ENCODE results near the gene PLEKHJ1.
"Not testable (repeated sequence)": the region's sequence is repeated elsewhere in the genome, so short reads cannot be mapped to it uniquely, and the experiment has no call there.

Gene PLEKHJ1

DNA sequence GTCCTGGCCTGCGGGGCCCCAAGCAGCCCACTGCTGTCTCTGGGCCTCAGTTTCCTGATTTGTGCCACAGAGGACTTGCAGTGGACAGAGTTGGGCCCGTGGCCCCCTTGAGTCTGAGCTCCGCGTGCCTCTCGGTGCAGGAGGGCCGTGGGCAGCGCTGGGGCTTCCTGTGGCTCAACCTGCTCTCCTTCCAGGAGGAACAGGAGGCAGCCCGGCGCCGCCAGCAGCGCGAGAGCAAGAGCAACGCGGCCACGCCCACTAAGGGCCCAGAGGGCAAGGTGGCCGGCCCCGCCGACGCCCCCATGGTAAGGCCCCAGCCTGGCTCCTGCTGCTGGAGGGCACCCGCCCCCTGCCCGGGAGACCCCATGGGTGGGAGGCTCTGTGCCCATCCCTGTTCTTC is 25.9 kb downstream of the PLEKHJ1 start:
- H3K27ac ChIP-seq (ENCODE audit: low read depth in 2 of 2, low read length in 2 of 2): no peak overlapping the region
- H3K27me3 ChIP-seq (ENCODE audit: control insufficient read depth in 2 of 2, insufficient read depth in 2 of 2, low read length in 2 of 2): no peaks in the 10 kb centered on the region
- H3K4me1 ChIP-seq (ENCODE audit: control insufficient read depth in 2 of 2, insufficient read depth in 2 of 2, low read length in 2 of 2): peaks cover 19 to 36% of the 10 kb centered on the region in 2 donors
- H3K36me3 ChIP-seq (ENCODE audit: control insufficient read depth in 2 of 2, insufficient read depth in 2 of 2, low read length in 2 of 2): peaks cover 45 to 51% of the 10 kb centered on the region in 2 donors
- no peak overlapping the region for H3K4me3 ChIP-seq (ENCODE audit: low read length in 2 of 2)
- no peak overlapping the region for H3K9ac ChIP-seq (ENCODE audit: low read depth in 1 of 2, low read length in 2 of 2)
- no peaks in the 10 kb centered on the region for H3K9me3 ChIP-seq (ENCODE audit: control insufficient read depth in 2 of 2, low read length in 2 of 2)

DNA sequence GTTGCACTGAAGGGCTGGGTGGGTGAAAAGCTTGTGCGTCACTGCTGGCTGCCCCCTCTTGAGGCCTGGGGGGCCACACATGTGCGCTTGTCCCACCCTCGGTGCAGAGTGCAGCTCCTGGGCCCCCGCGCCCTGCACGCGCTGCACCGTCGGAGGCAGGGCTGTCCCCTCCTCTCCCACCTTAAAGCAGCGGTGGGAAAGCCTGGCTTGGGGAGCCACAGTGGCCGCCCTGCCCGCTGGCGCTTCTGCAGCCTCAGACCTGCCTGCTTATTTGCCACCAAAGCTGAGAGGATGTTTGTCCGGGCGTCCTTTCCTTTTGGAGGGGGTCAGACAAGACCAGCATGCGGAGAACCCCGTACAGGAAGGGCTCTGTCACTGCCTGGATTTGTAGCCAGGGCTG is 26.7 kb downstream of the PLEKHJ1 start:
- no peaks in the 10 kb centered on the region for H3K27me3 ChIP-seq (ENCODE audit: control insufficient read depth in 2 of 2, insufficient read depth in 2 of 2, low read length in 2 of 2)
- H3K27ac ChIP-seq (ENCODE audit: low read depth in 2 of 2, low read length in 2 of 2): no peak overlapping the region
- H3K36me3 ChIP-seq (ENCODE audit: control insufficient read depth in 2 of 2, insufficient read depth in 2 of 2, low read length in 2 of 2): peaks cover 38 to 44% of the 10 kb centered on the region in 2 donors
- no peak overlapping the region for H3K4me3 ChIP-seq (ENCODE audit: low read length in 2 of 2)
- peaks cover 19 to 34% of the 10 kb centered on the region in 2 donors for H3K4me1 ChIP-seq (ENCODE audit: control insufficient read depth in 2 of 2, insufficient read depth in 2 of 2, low read length in 2 of 2)
- no peaks in the 10 kb centered on the region for H3K9me3 ChIP-seq (ENCODE audit: control insufficient read depth in 2 of 2, low read length in 2 of 2)
- no peak overlapping the region for H3K9ac ChIP-seq (ENCODE audit: low read depth in 1 of 2, low read length in 2 of 2)

DNA sequence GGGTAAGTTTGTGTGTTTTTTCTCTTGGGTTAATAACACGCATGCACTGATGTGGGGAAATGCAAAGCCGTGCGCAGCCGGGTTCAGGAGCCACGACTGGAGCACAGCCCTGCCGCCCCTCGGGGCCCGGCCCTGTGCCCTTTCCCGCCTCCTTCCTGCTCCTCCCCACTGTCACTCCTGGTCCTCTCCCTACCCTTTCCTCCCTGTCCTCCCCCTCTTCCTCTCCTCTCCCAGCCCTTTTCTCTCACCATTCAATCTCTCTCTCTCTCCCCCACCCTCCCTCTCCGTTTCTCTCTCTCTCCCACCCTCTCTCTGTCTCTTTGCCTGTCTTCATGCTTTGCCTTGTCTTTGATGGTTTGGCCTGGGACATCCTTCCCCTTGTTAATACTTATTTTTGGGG is 27.2 kb downstream of the PLEKHJ1 start:
- no peaks in the 10 kb centered on the region for H3K27me3 ChIP-seq (ENCODE audit: control insufficient read depth in 2 of 2, insufficient read depth in 2 of 2, low read length in 2 of 2)
- peaks cover 38 to 41% of the 10 kb centered on the region in 2 donors for H3K36me3 ChIP-seq (ENCODE audit: control insufficient read depth in 2 of 2, insufficient read depth in 2 of 2, low read length in 2 of 2)
- no peak overlapping the region for H3K4me3 ChIP-seq (ENCODE audit: low read length in 2 of 2)
- H3K27ac ChIP-seq (ENCODE audit: low read depth in 2 of 2, low read length in 2 of 2): no peak overlapping the region
- no peaks in the 10 kb centered on the region for H3K9me3 ChIP-seq (ENCODE audit: control insufficient read depth in 2 of 2, low read length in 2 of 2)
- no peak overlapping the region for H3K9ac ChIP-seq (ENCODE audit: low read depth in 1 of 2, low read length in 2 of 2)
- H3K4me1 ChIP-seq (ENCODE audit: control insufficient read depth in 2 of 2, insufficient read depth in 2 of 2, low read length in 2 of 2): peaks cover 17 to 30% of the 10 kb centered on the region in 2 donors

DNA sequence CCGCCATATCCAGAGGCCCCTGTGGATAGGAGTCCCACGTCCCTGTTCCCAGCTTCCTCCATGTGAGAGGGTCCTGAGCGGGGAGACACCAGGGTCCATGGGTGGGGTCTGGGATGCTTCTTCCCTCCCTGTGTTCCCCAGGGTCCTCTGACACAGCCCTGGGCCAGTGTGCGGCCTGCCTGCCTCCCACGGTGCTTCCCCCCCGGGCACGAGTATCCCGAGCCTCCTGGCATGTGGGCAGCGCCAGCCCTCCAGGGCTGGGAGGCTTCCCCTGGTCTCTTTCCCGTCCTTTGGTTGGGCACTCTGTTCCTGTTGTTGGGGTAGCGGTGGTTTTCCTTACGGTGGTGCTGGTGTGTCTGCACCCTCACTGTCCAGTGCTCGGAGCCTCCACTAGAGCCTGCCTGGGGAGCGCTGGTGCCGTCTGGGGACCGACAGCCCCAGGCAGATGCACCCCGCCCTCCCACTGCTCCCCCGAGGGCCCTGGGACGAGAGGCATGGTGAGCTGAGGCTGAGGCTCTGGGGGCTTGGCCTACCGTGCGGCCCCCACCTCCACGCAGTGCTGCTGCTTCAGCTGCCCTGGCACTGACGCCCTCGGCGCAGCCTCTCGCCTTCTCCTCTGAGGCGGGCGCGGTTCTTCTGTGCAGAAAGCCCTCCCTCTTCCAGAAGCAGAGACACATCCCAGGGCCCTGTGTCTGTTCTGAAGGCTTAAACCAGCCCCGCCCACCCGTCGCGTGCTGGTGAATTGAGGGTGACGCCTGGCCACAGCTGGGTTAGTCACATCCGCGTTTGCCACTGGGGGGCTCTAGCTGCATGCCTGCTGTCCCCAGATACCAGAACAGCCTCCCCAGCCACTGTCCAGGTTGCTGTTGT is 27.9 kb downstream of the PLEKHJ1 start:
- Histone ChIP-seq H3K9me3 (ENCODE audit: control insufficient read depth in 2 of 2, low read length in 2 of 2) (no peaks in the 10 kb centered on the region), H3K4me1 (ENCODE audit: control insufficient read depth in 2 of 2, insufficient read depth in 2 of 2, low read length in 2 of 2) (peaks cover 10 to 23% of the 10 kb centered on the region in 2 donors), H3K27ac (ENCODE audit: low read depth in 2 of 2, low read length in 2 of 2) (no peak overlapping the region), H3K36me3 (ENCODE audit: control insufficient read depth in 2 of 2, insufficient read depth in 2 of 2, low read length in 2 of 2) (peaks cover 43 to 45% of the 10 kb centered on the region in 2 donors), H3K27me3 (ENCODE audit: control insufficient read depth in 2 of 2, insufficient read depth in 2 of 2, low read length in 2 of 2) (no peaks in the 10 kb centered on the region), H3K4me3 (ENCODE audit: low read length in 2 of 2) (no peak overlapping the region), H3K9ac (ENCODE audit: low read depth in 1 of 2, low read length in 2 of 2) (no peak overlapping the region)

DNA sequence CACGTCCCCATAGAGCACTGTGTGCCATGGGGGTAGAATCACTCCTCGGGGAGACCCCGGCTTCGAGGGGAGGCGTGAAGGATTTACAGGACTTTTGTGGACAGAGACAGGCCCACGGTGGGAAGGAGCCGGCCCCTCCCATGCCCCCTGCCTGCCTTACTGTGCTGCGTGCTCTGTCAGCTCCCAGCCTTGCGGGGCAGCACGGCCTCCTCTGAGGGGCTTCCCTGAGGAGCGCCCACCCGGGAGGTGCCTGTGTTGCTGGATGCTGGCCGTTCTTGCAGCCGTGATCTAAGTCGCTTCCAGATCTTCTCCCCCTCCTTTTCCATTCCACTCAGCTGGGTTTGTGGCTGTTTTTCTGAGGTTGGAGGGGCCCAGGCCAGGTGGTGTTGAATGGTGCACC is 29.1 kb downstream of the PLEKHJ1 start:
- peaks cover 41 to 47% of the 10 kb centered on the region in 2 donors for H3K36me3 ChIP-seq (ENCODE audit: control insufficient read depth in 2 of 2, insufficient read depth in 2 of 2, low read length in 2 of 2)

DNA sequence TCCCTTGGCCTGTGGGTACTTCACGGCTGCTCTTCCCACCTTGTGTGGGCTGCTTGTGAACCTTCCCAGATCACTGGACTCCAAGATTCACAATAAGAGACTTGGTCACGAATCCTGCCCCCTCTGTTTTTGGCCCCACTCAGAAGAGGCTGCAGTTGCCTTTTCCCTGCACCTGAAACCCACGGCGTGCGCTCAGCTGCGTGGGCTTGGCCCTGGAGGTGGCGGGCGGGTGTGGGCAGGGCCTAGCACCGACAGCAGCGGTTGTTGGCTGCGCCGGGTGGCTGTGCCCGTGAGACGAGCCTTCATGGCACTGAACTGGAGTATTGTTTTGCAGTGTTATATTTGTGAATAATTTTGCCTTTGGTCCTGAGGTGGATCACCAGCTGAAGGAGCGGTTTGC is 33.8 kb downstream of the PLEKHJ1 start:
- H3K4me1 ChIP-seq (ENCODE audit: control insufficient read depth in 2 of 2, insufficient read depth in 2 of 2, low read length in 2 of 2): no peaks in the 10 kb centered on the region
- no peaks in the 10 kb centered on the region for H3K9me3 ChIP-seq (ENCODE audit: control insufficient read depth in 2 of 2, low read length in 2 of 2)
- no peak overlapping the region for H3K4me3 ChIP-seq (ENCODE audit: low read length in 2 of 2)
- H3K27me3 ChIP-seq (ENCODE audit: control insufficient read depth in 2 of 2, insufficient read depth in 2 of 2, low read length in 2 of 2): no peaks in the 10 kb centered on the region
- H3K9ac ChIP-seq (ENCODE audit: low read depth in 1 of 2, low read length in 2 of 2): no peak overlapping the region
- peaks cover 28 to 32% of the 10 kb centered on the region in 2 donors for H3K36me3 ChIP-seq (ENCODE audit: control insufficient read depth in 2 of 2, insufficient read depth in 2 of 2, low read length in 2 of 2)
- no peak overlapping the region for H3K27ac ChIP-seq (ENCODE audit: low read depth in 2 of 2, low read length in 2 of 2)

More for the DNA sequence above, 29.1 kb downstream of the PLEKHJ1 start:
- Histone ChIP-seq H3K9ac (ENCODE audit: low read depth in 1 of 2, low read length in 2 of 2) (no peak overlapping the region), H3K27me3 (ENCODE audit: control insufficient read depth in 2 of 2, insufficient read depth in 2 of 2, low read length in 2 of 2) (no peaks in the 10 kb centered on the region), H3K9me3 (ENCODE audit: control insufficient read depth in 2 of 2, low read length in 2 of 2) (no peaks in the 10 kb centered on the region), H3K4me1 (ENCODE audit: control insufficient read depth in 2 of 2, insufficient read depth in 2 of 2, low read length in 2 of 2) (peaks cover 5 to 13% of the 10 kb centered on the region in 2 donors), H3K4me3 (ENCODE audit: low read length in 2 of 2) (no peak overlapping the region), H3K27ac (ENCODE audit: low read depth in 2 of 2, low read length in 2 of 2) (no peak overlapping the region)

DNA sequence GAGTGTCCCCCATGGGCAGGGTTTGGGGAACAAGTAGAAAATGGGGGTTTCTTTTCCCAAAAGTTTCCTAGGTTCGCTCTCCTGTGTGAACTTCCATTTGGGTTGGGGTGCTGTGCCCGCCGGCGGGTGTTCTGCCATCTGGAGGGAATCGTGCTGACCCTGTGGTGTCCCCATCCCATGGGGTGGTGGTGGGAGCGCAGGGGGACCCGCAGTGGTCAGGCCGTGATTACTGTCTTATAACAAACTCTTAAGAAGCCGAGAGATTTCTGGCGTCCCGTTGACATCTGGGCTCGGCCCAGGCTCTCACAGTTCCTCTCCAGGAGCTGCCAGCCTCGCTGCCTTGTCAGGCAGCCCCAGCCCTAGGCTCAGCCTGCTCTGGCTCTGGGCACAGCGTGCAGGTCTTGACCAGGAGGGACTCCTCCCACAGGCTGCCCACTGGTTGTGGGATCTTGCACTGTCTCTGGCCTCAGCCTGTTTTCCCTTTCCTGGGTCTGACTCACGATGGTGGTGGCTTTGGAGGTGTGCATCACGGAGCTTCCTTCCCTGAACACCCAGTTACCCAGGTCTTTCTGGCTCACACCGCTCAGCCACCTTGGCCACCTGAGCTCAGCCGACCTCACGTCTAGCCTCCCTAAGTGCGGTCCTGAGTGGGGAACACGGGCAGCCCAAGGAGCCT is 34.5 kb downstream of the PLEKHJ1 start:
- H3K4me1 ChIP-seq (ENCODE audit: control insufficient read depth in 2 of 2, insufficient read depth in 2 of 2, low read length in 2 of 2): no peaks in the 10 kb centered on the region
- no peak overlapping the region for H3K4me3 ChIP-seq (ENCODE audit: low read length in 2 of 2)
- no peaks in the 10 kb centered on the region for H3K27me3 ChIP-seq (ENCODE audit: control insufficient read depth in 2 of 2, insufficient read depth in 2 of 2, low read length in 2 of 2)
- peaks cover 22 to 30% of the 10 kb centered on the region in 2 donors for H3K36me3 ChIP-seq (ENCODE audit: control insufficient read depth in 2 of 2, insufficient read depth in 2 of 2, low read length in 2 of 2)
- H3K27ac ChIP-seq (ENCODE audit: low read depth in 2 of 2, low read length in 2 of 2): no peak overlapping the region
- no peaks in the 10 kb centered on the region for H3K9me3 ChIP-seq (ENCODE audit: control insufficient read depth in 2 of 2, low read length in 2 of 2)
- H3K9ac ChIP-seq (ENCODE audit: low read depth in 1 of 2, low read length in 2 of 2): no peak overlapping the region

DNA sequence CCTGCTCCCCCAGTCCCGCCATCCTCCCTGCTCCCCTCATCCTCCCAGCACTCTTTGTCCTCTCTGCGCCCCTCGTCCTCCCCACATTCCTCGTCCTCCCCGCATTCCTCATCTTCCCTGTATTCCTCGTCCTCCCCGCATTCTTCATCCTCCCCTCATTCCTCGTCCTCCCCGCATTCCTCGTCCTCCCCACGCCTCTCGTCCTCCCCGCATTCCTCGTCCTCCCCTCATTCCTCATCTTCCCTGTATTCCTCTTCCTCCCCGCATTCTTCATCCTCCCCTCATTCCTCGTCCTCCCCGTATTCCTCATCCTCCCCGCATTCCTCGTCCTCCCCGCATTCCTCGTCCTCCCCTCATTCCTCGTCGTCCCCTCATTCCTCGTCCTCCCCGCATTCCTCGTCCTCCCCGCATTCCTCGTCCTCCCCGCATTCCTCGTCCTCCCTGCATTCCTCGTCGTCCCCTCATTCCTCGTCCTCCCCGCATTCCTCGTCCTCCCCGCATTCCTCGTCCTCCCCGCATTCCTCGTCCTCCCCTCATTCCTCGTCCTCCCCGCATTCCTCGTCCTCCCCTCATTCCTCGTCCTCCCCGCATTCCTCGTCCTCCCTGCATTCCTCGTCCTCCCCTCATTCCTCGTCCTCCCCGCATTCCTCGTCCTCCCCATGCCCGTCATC is 35.4 kb downstream of the PLEKHJ1 start:
- H3K9ac ChIP-seq (ENCODE audit: low read depth in 1 of 2, low read length in 2 of 2); H3K27ac ChIP-seq (ENCODE audit: low read depth in 2 of 2, low read length in 2 of 2); H3K9me3 ChIP-seq (ENCODE audit: control insufficient read depth in 2 of 2, low read length in 2 of 2); H3K27me3 ChIP-seq (ENCODE audit: control insufficient read depth in 2 of 2, insufficient read depth in 2 of 2, low read length in 2 of 2); H3K4me1 ChIP-seq (ENCODE audit: control insufficient read depth in 2 of 2, insufficient read depth in 2 of 2, low read length in 2 of 2); H3K4me3 ChIP-seq (ENCODE audit: low read length in 2 of 2): not testable (repeated sequence)
- peaks cover 24 to 30% of the 10 kb centered on the region in 2 donors for H3K36me3 ChIP-seq (ENCODE audit: control insufficient read depth in 2 of 2, insufficient read depth in 2 of 2, low read length in 2 of 2)

DNA sequence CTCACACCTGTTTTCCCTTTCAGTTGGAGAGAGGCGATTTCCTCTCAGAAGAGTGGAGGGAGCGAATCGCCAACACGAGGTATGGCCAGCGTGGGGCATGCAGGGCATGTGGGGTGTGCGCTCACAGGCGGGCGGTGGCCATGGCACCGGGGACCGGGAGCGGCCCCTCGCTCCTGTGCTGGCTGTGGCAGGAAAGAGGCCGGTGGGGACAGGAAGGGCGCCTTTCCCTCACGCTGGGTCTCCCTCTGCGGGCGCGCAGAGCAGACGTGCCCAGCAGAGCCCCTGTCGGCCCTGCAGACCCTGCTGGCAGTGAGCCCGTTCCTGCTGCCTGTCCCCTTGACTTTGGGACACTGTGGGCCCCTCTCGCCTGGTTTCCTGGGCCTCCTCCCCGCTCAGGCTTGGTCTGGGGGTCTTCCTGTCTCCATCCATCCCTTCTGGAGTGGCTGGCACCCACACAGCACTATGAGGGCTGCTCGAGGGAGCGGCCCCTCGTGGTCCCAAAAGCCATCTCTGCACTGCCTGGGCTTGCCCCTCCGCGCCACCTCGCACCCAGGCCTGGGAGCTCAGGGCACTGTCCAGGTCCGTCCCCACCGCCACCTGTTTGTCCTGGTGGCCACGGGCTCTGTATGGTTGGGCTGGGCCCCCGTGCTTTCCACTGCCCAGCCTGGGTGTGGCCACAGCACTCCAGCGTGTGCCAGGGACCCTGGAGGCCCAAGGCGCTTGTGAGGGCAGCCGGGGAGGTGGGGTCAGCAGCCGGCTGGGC is 36.1 kb downstream of the PLEKHJ1 start:
- H3K4me3 ChIP-seq (ENCODE audit: low read length in 2 of 2): no peak overlapping the region
- H3K9me3 ChIP-seq (ENCODE audit: control insufficient read depth in 2 of 2, low read length in 2 of 2): no peaks in the 10 kb centered on the region
- no peak overlapping the region for H3K27ac ChIP-seq (ENCODE audit: low read depth in 2 of 2, low read length in 2 of 2)
- H3K4me1 ChIP-seq (ENCODE audit: control insufficient read depth in 2 of 2, insufficient read depth in 2 of 2, low read length in 2 of 2): no peaks in the 10 kb centered on the region
- H3K27me3 ChIP-seq (ENCODE audit: control insufficient read depth in 2 of 2, insufficient read depth in 2 of 2, low read length in 2 of 2): no peaks in the 10 kb centered on the region
- H3K9ac ChIP-seq (ENCODE audit: low read depth in 1 of 2, low read length in 2 of 2): no peak overlapping the region
- peaks cover 27 to 33% of the 10 kb centered on the region in 2 donors for H3K36me3 ChIP-seq (ENCODE audit: control insufficient read depth in 2 of 2, insufficient read depth in 2 of 2, low read length in 2 of 2)

Measured in mucosa of rectum (tissue), 2 donors.